HL-60 (cell line): ENCODE data around the gene SNTB2.

ENCODE experiments used
- DNase-seq, 2 experiments: peaks; one replicate each; pipeline ENCODE4 v3.0.0-alpha.2; 2010 to 2020; ENCODE audit warnings: low read depth in 1 of 2, low spot score in 1 of 2
- H3K27ac ChIP-seq: fragments of 250-450 bp; sonication (Bioruptor Pico); replicated peaks from 2 replicates; pipeline ENCODE4 v1.5.1; 2020; ENCODE audit warnings: mild to moderate bottlenecking, moderate library complexity
- H3K27me3 ChIP-seq: fragments of 250-450 bp; sonication (Bioruptor Pico); 2 replicates; pipeline ENCODE4 v1.5.1; 2021; ENCODE audit warnings: mild to moderate bottlenecking, moderate library complexity; ENCODE audit not compliant: insufficient read depth, poor library complexity, severe bottlenecking
- H3K4me3 ChIP-seq: replicated peaks from 2 replicates; pipeline ENCODE4 v1.5.1; 2011; ENCODE audit warnings: mild to moderate bottlenecking, control low read depth, low read length; ENCODE audit not compliant: insufficient read depth
- GABPA ChIP-seq: IDR thresholded peaks from 2 replicates; pipeline ENCODE4 v1.6.1; 2012; ENCODE audit warnings: low read depth
- POLR2AphosphoS5 ChIP-seq: IDR thresholded peaks from 2 replicates; pipeline ENCODE4 v1.6.1; 2012; ENCODE audit warnings: low read depth
- SPI1 ChIP-seq: IDR thresholded peaks from 2 replicates; pipeline ENCODE4 v1.6.1; 2012; ENCODE audit warnings: low read depth, mild to moderate bottlenecking, borderline replicate concordance
- TF ChIP-seq, protein P1 (sequence below): IDR thresholded peaks from 2 replicates; pipeline ENCODE4 v1.6.1; 2012; ENCODE audit warnings: low read depth; ENCODE audit not compliant: insufficient replicate concordance
- TF ChIP-seq, protein P2 (sequence below): IDR thresholded peaks from one replicate; pipeline ENCODE4 v1.5.1; 2011; ENCODE audit warnings: low read length, control low read depth, inconsistent platforms; ENCODE audit not compliant: insufficient read depth

SNTB2 gene

DNA sequence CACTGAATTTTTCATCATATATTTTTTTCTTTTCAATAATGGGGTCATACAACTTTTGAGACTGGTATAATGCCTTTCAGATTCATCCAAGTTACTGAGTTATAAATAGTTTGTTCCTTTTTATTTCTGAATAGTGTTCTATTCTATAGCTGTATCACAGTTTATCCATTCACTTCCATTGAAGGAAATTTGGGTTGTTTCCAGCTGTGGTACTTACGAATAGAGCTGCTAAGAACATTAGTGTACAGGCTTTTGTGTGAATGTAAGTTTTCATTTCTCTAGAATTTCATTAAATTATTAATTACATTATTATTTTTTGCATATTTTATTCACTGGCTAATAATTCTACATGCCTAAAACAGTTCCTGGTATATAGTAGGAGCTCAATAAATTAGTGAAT lies 52.9 kb downstream of the SNTB2 start:
- no peaks in the 10 kb centered on the region for H3K27me3 ChIP-seq
- no peak overlapping the region for H3K27ac ChIP-seq
- no peak for DNase-seq
- no peak overlapping the region for H3K4me3 ChIP-seq
- TF ChIP-seq SPI1 (no peak), POLR2AphosphoS5 (no peak), GABPA (no peak)
- TF ChIP-seq, protein P1, sequence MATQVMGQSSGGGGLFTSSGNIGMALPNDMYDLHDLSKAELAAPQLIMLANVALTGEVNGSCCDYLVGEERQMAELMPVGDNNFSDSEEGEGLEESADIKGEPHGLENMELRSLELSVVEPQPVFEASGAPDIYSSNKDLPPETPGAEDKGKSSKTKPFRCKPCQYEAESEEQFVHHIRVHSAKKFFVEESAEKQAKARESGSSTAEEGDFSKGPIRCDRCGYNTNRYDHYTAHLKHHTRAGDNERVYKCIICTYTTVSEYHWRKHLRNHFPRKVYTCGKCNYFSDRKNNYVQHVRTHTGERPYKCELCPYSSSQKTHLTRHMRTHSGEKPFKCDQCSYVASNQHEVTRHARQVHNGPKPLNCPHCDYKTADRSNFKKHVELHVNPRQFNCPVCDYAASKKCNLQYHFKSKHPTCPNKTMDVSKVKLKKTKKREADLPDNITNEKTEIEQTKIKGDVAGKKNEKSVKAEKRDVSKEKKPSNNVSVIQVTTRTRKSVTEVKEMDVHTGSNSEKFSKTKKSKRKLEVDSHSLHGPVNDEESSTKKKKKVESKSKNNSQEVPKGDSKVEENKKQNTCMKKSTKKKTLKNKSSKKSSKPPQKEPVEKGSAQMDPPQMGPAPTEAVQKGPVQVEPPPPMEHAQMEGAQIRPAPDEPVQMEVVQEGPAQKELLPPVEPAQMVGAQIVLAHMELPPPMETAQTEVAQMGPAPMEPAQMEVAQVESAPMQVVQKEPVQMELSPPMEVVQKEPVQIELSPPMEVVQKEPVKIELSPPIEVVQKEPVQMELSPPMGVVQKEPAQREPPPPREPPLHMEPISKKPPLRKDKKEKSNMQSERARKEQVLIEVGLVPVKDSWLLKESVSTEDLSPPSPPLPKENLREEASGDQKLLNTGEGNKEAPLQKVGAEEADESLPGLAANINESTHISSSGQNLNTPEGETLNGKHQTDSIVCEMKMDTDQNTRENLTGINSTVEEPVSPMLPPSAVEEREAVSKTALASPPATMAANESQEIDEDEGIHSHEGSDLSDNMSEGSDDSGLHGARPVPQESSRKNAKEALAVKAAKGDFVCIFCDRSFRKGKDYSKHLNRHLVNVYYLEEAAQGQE: no peak
- TF ChIP-seq, protein P2, sequence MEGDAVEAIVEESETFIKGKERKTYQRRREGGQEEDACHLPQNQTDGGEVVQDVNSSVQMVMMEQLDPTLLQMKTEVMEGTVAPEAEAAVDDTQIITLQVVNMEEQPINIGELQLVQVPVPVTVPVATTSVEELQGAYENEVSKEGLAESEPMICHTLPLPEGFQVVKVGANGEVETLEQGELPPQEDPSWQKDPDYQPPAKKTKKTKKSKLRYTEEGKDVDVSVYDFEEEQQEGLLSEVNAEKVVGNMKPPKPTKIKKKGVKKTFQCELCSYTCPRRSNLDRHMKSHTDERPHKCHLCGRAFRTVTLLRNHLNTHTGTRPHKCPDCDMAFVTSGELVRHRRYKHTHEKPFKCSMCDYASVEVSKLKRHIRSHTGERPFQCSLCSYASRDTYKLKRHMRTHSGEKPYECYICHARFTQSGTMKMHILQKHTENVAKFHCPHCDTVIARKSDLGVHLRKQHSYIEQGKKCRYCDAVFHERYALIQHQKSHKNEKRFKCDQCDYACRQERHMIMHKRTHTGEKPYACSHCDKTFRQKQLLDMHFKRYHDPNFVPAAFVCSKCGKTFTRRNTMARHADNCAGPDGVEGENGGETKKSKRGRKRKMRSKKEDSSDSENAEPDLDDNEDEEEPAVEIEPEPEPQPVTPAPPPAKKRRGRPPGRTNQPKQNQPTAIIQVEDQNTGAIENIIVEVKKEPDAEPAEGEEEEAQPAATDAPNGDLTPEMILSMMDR: no peak

DNA sequence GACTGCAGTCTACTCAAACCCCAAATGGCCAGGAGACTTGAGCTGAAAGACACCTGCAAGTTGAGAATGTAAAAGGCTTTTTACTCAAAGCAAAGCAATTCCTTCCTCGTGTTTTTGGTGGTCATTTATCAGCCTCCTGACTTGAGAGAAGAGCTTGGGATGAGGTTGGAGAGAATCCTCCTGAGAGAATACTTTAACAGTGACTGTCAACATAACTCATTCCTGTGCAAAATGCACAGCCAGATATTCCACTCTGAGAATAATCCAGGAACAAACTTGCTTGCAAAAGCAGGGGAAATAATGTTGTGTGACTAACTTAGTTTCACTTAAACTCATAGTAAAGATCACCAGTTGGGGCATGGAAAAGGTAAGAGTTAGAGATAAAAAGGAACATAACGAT lies 53.4 kb downstream of the SNTB2 start:
- DNase-seq: no peak

DNA sequence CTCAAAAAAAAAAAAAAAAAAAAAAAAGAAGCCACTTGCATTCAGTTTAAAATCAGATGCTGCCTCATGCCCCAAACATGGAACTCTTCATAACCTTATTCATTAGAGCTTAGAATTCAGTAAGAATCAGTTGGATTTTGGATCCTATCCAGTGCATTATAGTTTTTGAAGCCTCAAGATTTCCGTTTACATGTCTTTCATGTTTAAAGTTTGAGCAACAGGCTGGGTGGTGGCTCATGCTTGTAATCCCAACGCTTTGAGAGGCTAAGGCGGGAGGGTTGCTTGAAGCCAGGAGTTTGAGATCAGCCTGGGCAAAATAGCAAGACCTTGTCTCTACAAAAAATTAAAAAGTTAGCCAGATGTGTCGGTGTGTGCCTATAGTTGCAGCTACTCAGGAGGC lies 55.0 kb downstream of the SNTB2 start:
- TF ChIP-seq, protein P1: no peak
- TF ChIP-seq, protein P2: no peak
- TF ChIP-seq SPI1 (no peak), POLR2AphosphoS5 (no peak), GABPA (no peak)
- Histone ChIP-seq H3K4me3 (no peak overlapping the region), H3K27ac (no peak overlapping the region), H3K27me3 (no peaks in the 10 kb centered on the region)
- DNase-seq: no peak

More for the DNA sequence above, 53.4 kb downstream of the SNTB2 start:
- TF ChIP-seq, protein P2: no peak
- TF ChIP-seq POLR2AphosphoS5: no peak
- TF ChIP-seq GABPA: no peak
- TF ChIP-seq SPI1: no peak
- Histone ChIP-seq H3K27ac (no peak overlapping the region), H3K4me3 (no peak overlapping the region), H3K27me3 (no peaks in the 10 kb centered on the region)

DNA sequence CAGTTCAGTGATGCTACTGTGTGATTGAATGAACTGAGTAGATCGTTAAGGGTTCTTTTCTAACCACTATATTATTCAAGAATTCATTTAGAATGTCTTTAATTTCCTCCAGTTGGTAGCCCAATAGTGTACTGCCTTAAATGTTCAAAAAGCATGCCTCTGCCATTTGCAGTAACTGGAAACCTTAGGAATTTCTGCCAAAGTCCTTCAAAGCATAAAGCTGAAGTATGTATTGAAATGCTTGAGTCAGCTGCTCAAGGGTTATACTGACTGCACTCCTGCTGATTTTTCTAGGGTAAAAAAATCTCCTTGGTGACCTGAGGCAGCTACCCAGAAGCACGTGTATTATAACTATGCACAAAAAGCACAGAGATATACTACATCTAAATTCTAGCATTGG lies 56.5 kb downstream of the SNTB2 start:
- no peak for DNase-seq
- Histone ChIP-seq H3K4me3 (no peak overlapping the region), H3K27ac (no peak overlapping the region), H3K27me3 (no peaks in the 10 kb centered on the region)
- TF ChIP-seq GABPA: no peak
- TF ChIP-seq SPI1: no peak
- no peak for TF ChIP-seq POLR2AphosphoS5
- TF ChIP-seq, protein P2: no peak
- TF ChIP-seq, protein P1: no peak
